ENCODE data around the gene TRIOBP. TPM values are rescaled to one million over a fixed set of nuclear protein-coding genes. Genes with fewer than 3 reads are reported as not detected.

TRIOBP gene
- total and polyA plus RNA-seq, 2 of the 13 experiments (the other 11 are each of a cell fraction or from before 2014, with no cell fraction given) = 6.1 to 15.4 TPM

GRCh38 chr22:37803639-37804351 is 106.9 kb downstream of the TRIOBP start (continued):
- TF ChIP-seq ATRX (CRISPR knock-in tag; IDR thresholded peaks at IDR 0.05; ENCODE audit: borderline replicate concordance) (no peak), AGO2 (optimal IDR thresholded peaks at IDR 0.05; ENCODE audit: low read depth, low read length) (peak; percentile 73), SP2 (CRISPR knock-in tag; IDR thresholded peaks at IDR 0.05) (no peak), ZNF724P (CRISPR knock-in tag; IDR thresholded peaks at IDR 0.05; ENCODE audit: borderline replicate concordance) (no peak), ZNF569 (CRISPR knock-in tag; IDR thresholded peaks at IDR 0.05; ENCODE audit: borderline replicate concordance) (no peak), SIN3B (IDR thresholded peaks at IDR 0.05; ENCODE audit: low read length) (no peak), PLSCR1 (CRISPR knock-in tag; IDR thresholded peaks at IDR 0.05; ENCODE audit: borderline replicate concordance) (no peak), ZNF367 (CRISPR knock-in tag; IDR thresholded peaks at IDR 0.05; ENCODE audit: borderline replicate concordance) (no peak), EZH2 (conservative IDR thresholded peaks at IDR 0.05; ENCODE audit: low read depth, low read length) (no peak), MZF1 (CRISPR knock-in tag; IDR thresholded peaks at IDR 0.05; ENCODE audit: borderline replicate concordance) (no peak), ZFYVE20 (CRISPR knock-in tag; IDR thresholded peaks at IDR 0.05; ENCODE audit: borderline replicate concordance, low read depth) (no peak), ZNF713 (CRISPR knock-in tag; IDR thresholded peaks at IDR 0.05) (no peak), ZNF776 (CRISPR knock-in tag; IDR thresholded peaks at IDR 0.05) (no peak), MAF1 (CRISPR knock-in tag; IDR thresholded peaks at IDR 0.05; ENCODE audit: borderline replicate concordance) (no peak), DBP (CRISPR knock-in tag; IDR thresholded peaks at IDR 0.05; ENCODE audit: not compliant biosample characterization) (no peak), ETV5 (CRISPR knock-in tag; IDR thresholded peaks at IDR 0.05; ENCODE audit: borderline replicate concordance) (no peak), TOPORS (CRISPR knock-in tag; IDR thresholded peaks at IDR 0.05) (no peak), ZFP36L1 (CRISPR knock-in tag; IDR thresholded peaks at IDR 0.05) (no peak), ZUFSP (CRISPR knock-in tag; IDR thresholded peaks at IDR 0.05; ENCODE audit: borderline replicate concordance) (no peak), ZNF468 (CRISPR knock-in tag; IDR thresholded peaks at IDR 0.05) (no peak), ZNF777 (CRISPR knock-in tag; IDR thresholded peaks at IDR 0.05) (peak; percentile 76; the same call in 1 of the 2 replicates), ZNF124 (CRISPR knock-in tag; IDR thresholded peaks at IDR 0.05) (no peak), ZFP37 (CRISPR knock-in tag; IDR thresholded peaks at IDR 0.05; ENCODE audit: borderline replicate concordance) (no peak), ZNF362 (CRISPR knock-in tag; IDR thresholded peaks at IDR 0.05; ENCODE audit: borderline replicate concordance) (no peak), KAT7 (CRISPR knock-in tag; IDR thresholded peaks at IDR 0.05; ENCODE audit: borderline replicate concordance) (no peak), CHD2 (IDR thresholded peaks at IDR 0.05; ENCODE audit: low read depth, low read length) (0 out of 2 replicates have a peak, but pooled peaks have one; percentile 1), ZNF775 (CRISPR knock-in tag; IDR thresholded peaks at IDR 0.05; ENCODE audit: borderline replicate concordance) (no peak)
